Upper lobe of left lung (tissue), 6 donors: ENCODE measurements around the gene MAGEB1. TPM values are rescaled to one million over a fixed set of nuclear protein-coding genes. Genes with fewer than 3 reads are reported as not detected.

Experiments
- ATAC-seq, 2 donors: fragments of 200-7000 bp; cut with Tn5 transposase; one replicate each; pipeline ENCODE4 v1.9.1; 2022; ENCODE audit warnings: mild to moderate bottlenecking in 2 of 2, moderate library complexity in 2 of 2; ENCODE audit not compliant: low FRiP score in 2 of 2
- DNase-seq, 2 donors: peaks; one replicate each; pipeline ENCODE4 v3.0.0-alpha.2; 2019 to 2020
- H3K27ac ChIP-seq, 4 donors: fragments of 200-600 bp; sonication (generic); one replicate each; pipeline ENCODE4 v1.5.1; 2016 to 2019
- H3K27me3 ChIP-seq, 4 donors: fragments of 200-600 bp; sonication (generic); one replicate each; pipeline ENCODE4 v1.5.1; 2017 to 2019
- H3K36me3 ChIP-seq, 4 donors: fragments of 200-600 bp; sonication (generic); one replicate each; pipeline ENCODE4 v1.5.1; 2016 to 2019
- H3K4me1 ChIP-seq, 4 donors: fragments of 200-600 bp; sonication (generic); one replicate each; pipeline ENCODE4 v1.5.1; 2018 to 2019
- H3K4me3 ChIP-seq, 4 donors: fragments of 200-600 bp; sonication (generic); one replicate each; pipeline ENCODE4 v1.5.1; 2017 to 2019; ENCODE audit warnings: mild to moderate bottlenecking in 2 of 4, moderate library complexity in 1 of 4
- H3K9me3 ChIP-seq, 4 donors: fragments of 200-600 bp; sonication (generic); one replicate each; pipeline ENCODE4 v1.5.1; 2018 to 2019
- EP300 ChIP-seq, 4 donors: sonication (generic); formaldehyde crosslinking; IDR thresholded peaks; one replicate each; pipeline ENCODE4 v1.5.1; 2017; ENCODE audit warnings: antibody characterized with exemption in 4 of 4, control low read depth in 2 of 4
- POLR2A ChIP-seq, 4 donors: fragments of 450-650 bp; IDR thresholded peaks; one replicate each; pipeline ENCODE4 v1.5.1; 2016 to 2017; ENCODE audit warnings: antibody characterized with exemption in 4 of 4, mild to moderate bottlenecking in 2 of 4
- POLR2AphosphoS5 ChIP-seq, 2 donors: sonication (generic); formaldehyde crosslinking; IDR thresholded peaks; one replicate each; pipeline ENCODE4 v1.5.1; 2017; ENCODE audit warnings: antibody characterized with exemption in 2 of 2
- WGBS, 2 donors: methylation state at CpG; one replicate each; pipeline ENCODE4 v1.1.5; 2017 to 2018; 5-methylcytosine and 5-hydroxymethylcytosine counted together
- total RNA-seq, 6 donors: library from RNA; depleted of rRNA in 4 of 6; stranded (reverse); fragments of >200 nt in 4 of 6; gene quantifications; one replicate each; pipeline versions ENCODE4 v1.1.0 to v1.2.1, GENCODE V29; 2016 to 2021
- TF ChIP-seq, protein P1 (sequence below), 6 experiments: fragments of 450-650 bp in 4 of 6; fragments of 200-600 bp in 2 of 6; sonication (generic) in 2 of 6; IDR thresholded peaks; one replicate each; pipeline ENCODE4 v1.5.1; 2016 to 2019; ENCODE audit warnings: antibody characterized with exemption in 6 of 6
- donor health status: DM: no; HTN: no; CAD: no; lungs with moderate emphysema.
- donor health status: DM: no; HTN: yes; CAD: no; lungs with severe emphysema.

MAGEB1 gene
- total RNA-seq, 6 donors from 2014 or later: not detected

DNA sequence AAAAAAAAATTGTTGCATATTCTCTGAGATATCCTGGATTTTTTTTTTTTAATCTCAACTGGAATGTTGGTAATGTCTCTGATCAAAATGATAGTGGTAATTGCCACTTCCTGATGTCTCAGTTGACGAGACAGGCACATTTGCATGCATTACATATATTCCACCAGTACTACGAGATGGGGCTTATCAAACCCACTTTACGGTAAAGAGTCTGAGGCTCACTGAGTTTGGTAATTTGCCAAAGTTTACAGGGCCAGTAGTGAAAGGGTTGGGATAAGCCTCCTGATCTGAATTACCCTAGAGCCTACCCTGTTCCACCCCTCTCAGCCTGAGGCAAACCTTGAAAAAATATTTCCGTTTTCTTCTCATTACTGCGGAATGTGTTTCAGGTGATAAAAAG lies 26.3 kb upstream of the MAGEB1 start:
- no peak for DNase-seq

DNA sequence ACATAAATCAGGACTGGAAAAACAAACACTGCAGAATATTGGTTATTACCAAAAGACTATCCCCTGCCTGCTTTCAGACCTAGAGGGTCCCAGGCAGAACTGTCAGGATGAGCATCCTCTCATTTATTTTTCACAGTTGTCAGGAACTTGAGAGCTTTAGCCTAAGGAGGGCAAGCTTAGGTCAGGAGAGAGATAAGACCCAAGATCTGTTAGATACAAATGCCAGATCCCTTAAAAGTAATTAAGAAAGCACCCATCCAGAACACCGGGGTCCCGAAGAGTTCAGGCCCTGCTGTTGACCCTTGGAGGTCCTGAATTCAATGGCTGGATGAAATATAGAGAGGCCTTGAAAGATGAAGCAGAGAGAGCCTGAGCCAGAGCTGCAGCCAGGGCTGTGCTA lies 22.4 kb upstream of the MAGEB1 start:
- H3K27ac ChIP-seq: no peak overlapping the region
- TF ChIP-seq POLR2AphosphoS5 (IDR thresholded peaks at IDR 0.05) (no peak), EP300 (IDR thresholded peaks at IDR 0.05) (no peak), POLR2A (IDR thresholded peaks at IDR 0.05) (no peak)
- TF ChIP-seq, protein P1, sequence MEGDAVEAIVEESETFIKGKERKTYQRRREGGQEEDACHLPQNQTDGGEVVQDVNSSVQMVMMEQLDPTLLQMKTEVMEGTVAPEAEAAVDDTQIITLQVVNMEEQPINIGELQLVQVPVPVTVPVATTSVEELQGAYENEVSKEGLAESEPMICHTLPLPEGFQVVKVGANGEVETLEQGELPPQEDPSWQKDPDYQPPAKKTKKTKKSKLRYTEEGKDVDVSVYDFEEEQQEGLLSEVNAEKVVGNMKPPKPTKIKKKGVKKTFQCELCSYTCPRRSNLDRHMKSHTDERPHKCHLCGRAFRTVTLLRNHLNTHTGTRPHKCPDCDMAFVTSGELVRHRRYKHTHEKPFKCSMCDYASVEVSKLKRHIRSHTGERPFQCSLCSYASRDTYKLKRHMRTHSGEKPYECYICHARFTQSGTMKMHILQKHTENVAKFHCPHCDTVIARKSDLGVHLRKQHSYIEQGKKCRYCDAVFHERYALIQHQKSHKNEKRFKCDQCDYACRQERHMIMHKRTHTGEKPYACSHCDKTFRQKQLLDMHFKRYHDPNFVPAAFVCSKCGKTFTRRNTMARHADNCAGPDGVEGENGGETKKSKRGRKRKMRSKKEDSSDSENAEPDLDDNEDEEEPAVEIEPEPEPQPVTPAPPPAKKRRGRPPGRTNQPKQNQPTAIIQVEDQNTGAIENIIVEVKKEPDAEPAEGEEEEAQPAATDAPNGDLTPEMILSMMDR (IDR thresholded peaks at IDR 0.05): no peak
- no peak for DNase-seq
- ATAC-seq: no peak
- H3K4me3 ChIP-seq: no peak overlapping the region
- H3K36me3 ChIP-seq: no peaks in the 10 kb centered on the region
- no peaks in the 10 kb centered on the region for H3K27me3 ChIP-seq
- no peaks in the 10 kb centered on the region for H3K9me3 ChIP-seq
- H3K4me1 ChIP-seq: no peaks in the 10 kb centered on the region
- WGBS, 2 donors: 30 to 62% methylated on average over 2 of the region's 2 CpGs

More for the DNA sequence above, 26.3 kb upstream of the MAGEB1 start:
- H3K4me3 ChIP-seq: no peak overlapping the region
- H3K9me3 ChIP-seq: no peaks in the 10 kb centered on the region
- no peaks in the 10 kb centered on the region for H3K27me3 ChIP-seq
- no peak overlapping the region for H3K27ac ChIP-seq
- ATAC-seq: no peak
- no peak for TF ChIP-seq EP300 (IDR thresholded peaks at IDR 0.05)
- TF ChIP-seq, protein P1 (IDR thresholded peaks at IDR 0.05): no peak
- TF ChIP-seq POLR2A (IDR thresholded peaks at IDR 0.05): no peak
- TF ChIP-seq POLR2AphosphoS5 (IDR thresholded peaks at IDR 0.05): no peak
- no peaks in the 10 kb centered on the region for H3K36me3 ChIP-seq
- no peaks in the 10 kb centered on the region for H3K4me1 ChIP-seq
- 72 to 78% methylated on average over 3 to 5 of the region's 5 CpGs for WGBS, 2 donors

DNA sequence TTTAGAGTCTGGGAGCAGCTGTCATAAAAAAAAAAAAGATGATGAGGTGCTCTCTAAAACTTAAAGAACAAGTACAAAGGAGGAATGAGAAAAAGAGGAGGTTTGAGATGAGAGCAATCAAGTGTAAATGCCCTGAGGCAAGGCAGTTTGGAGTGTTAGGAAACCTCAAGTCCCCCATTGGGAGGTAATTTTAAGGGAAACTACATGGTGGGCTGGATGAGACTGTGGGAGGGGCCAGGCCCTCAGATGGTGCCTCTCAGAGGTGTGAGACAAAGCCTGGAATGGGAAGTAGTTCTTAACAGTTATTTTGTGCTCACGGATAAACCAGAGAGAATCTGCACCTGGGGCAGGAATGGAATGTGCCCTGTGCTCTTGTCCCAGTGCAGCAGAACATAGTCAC lies 18.4 kb upstream of the MAGEB1 start:
- no peak for DNase-seq
- TF ChIP-seq POLR2A (IDR thresholded peaks at IDR 0.05) (no peak), EP300 (IDR thresholded peaks at IDR 0.05) (no peak), POLR2AphosphoS5 (IDR thresholded peaks at IDR 0.05) (no peak)
- TF ChIP-seq, protein P1 (IDR thresholded peaks at IDR 0.05): no peak
- no peaks in the 10 kb centered on the region for H3K27me3 ChIP-seq
- H3K36me3 ChIP-seq: no peaks in the 10 kb centered on the region
- 43 to 80% methylated on average over 1 of the region's 1 CpG for WGBS, 2 donors
- H3K9me3 ChIP-seq: no peaks in the 10 kb centered on the region
- H3K27ac ChIP-seq: no peak overlapping the region
- no peak for ATAC-seq
- no peak overlapping the region for H3K4me3 ChIP-seq
- H3K4me1 ChIP-seq: no peaks in the 10 kb centered on the region

DNA sequence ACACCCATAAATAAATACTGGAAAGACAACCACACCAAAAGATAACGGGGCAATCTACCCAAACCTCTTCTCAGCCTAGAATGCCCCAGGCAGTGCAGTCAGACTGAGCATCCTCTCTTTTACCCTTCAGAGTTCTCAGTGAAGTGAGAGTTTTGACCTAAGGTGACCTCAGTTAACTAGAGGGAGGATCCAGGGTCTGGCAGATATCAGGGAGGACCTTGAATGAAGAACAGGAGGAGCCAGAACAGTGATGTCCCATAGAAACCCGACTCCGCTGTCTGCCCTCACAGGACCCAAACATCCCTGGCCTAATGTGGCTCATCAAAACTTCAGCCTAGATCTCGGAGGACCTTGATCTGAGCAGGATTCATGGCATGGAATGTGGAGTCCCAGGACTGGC lies 16.6 kb upstream of the MAGEB1 start, which contains the start of gene MAGEB3:
TSS of gene MAGEB3 (plus strand) at position 263 of the 400 bp plus-strand sequence. CDS start 5,268 bp downstream, outside the sequence.
- DNase-seq (no peak), ATAC-seq (no peak)
- no peak within 1 kb of the TSS for H3K27ac ChIP-seq
- H3K27me3 ChIP-seq: no peaks in the 10 kb centered on the region
- no peaks in the 10 kb centered on the region for H3K36me3 ChIP-seq
- no peaks in the 10 kb centered on the region for H3K9me3 ChIP-seq
- H3K4me3 ChIP-seq: no peak within 1 kb of the TSS
- WGBS, 2 donors: 68 to 73% methylated on average over 4 of the region's 4 CpGs
- H3K4me1 ChIP-seq: no peaks in the 10 kb centered on the region
- no peak for TF ChIP-seq POLR2A (IDR thresholded peaks at IDR 0.05)
- no peak for TF ChIP-seq EP300 (IDR thresholded peaks at IDR 0.05)
- TF ChIP-seq, protein P1 (IDR thresholded peaks at IDR 0.05): no peak
- TF ChIP-seq POLR2AphosphoS5 (IDR thresholded peaks at IDR 0.05): no peak

DNA sequence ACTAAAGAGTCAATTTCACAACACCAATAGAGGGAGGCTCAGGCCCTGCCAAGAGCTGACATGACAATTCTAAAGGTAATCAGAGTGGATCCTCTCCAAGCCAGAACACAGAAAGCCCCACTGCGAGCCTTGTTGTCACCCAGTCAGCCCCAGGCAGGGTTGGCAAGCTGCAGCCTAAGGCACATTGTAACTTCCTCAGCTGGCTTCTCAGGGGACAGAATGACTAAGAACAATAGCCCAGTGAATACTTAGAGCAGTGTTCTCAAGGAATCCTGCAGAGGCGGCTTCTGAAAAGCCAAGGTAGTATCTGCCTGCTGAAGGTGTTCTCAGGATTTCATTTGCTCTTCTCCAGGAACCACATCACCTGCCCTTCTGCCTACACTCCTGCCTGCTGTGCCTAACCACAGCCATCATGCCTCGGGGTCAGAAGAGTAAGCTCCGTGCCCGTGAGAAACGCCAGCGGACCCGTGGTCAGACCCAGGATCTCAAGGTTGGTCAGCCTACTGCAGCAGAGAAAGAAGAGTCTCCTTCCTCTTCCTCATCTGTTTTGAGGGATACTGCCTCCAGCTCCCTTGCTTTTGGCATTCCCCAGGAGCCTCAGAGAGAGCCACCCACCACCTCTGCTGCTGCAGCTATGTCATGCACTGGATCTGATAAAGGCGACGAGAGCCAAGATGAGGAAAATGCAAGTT lies 5.1 kb upstream of the MAGEB1 start, which contains the start of gene MAGEB4:
TSS of gene MAGEB4 (plus strand) at position 277 of the 692 bp plus-strand sequence. CDS start at position 413, 136 bp downstream.
- no peaks in the 10 kb centered on the region for H3K27me3 ChIP-seq
- DNase-seq (no peak), ATAC-seq (no peak)
- no peak within 1 kb of the TSS for H3K27ac ChIP-seq
- no peaks in the 10 kb centered on the region for H3K36me3 ChIP-seq
- 82% methylated on average over 10 of the region's 10 CpGs; no CpG with 5 or more reads in 1 of the 2 donors for WGBS, 2 donors
- H3K4me1 ChIP-seq: no peaks in the 10 kb centered on the region
- H3K4me3 ChIP-seq: no peak within 1 kb of the TSS
- no peaks in the 10 kb centered on the region for H3K9me3 ChIP-seq
- no peak for TF ChIP-seq POLR2AphosphoS5 (IDR thresholded peaks at IDR 0.05)
- TF ChIP-seq EP300 (IDR thresholded peaks at IDR 0.05): no peak
